Measurements from ENCODE around the gene GALNTL6. TPM values are rescaled to one million over a fixed set of nuclear protein-coding genes. Genes with fewer than 3 reads are reported as not detected.

The GALNTL6 gene
- total RNA-seq, 1 donor from 2014 or later: 0.10 TPM

GRCh38 chr4:172688534-172688933 lies 875.3 kb downstream of the GALNTL6 start:
- H3K27me3 Mint-ChIP-seq (ENCODE audit: unreplicated experiment): no peaks in the 10 kb centered on the region
- no peaks in the 10 kb centered on the region for H3K9me3 Mint-ChIP-seq (ENCODE audit: unreplicated experiment)
- no peak overlapping the region for H3K4me3 Mint-ChIP-seq (ENCODE audit: unreplicated experiment)
- H3K4me1 Mint-ChIP-seq (ENCODE audit: unreplicated experiment): no peaks in the 10 kb centered on the region
- no peak overlapping the region for H3K27ac Mint-ChIP-seq (ENCODE audit: unreplicated experiment)
- TF ChIP-seq CTCF (IDR thresholded peaks at IDR 0.05; ENCODE audit: unreplicated experiment): no peak
- H3K36me3 Mint-ChIP-seq (ENCODE audit: low read depth, unreplicated experiment): no peaks in the 10 kb centered on the region
- no peak for DNase-seq (ENCODE audit: low spot score)

- no peaks in the 10 kb centered on the region for H3K36me3 Mint-ChIP-seq (ENCODE audit: low read depth, unreplicated experiment)
- no peak for DNase-seq (ENCODE audit: low spot score)
- TF ChIP-seq CTCF (IDR thresholded peaks at IDR 0.05; ENCODE audit: unreplicated experiment): no peak
- no peaks in the 10 kb centered on the region for H3K27me3 Mint-ChIP-seq (ENCODE audit: unreplicated experiment)
- no peaks in the 10 kb centered on the region for H3K4me1 Mint-ChIP-seq (ENCODE audit: unreplicated experiment)
- no peak overlapping the region for H3K4me3 Mint-ChIP-seq (ENCODE audit: unreplicated experiment)
- H3K27ac Mint-ChIP-seq (ENCODE audit: unreplicated experiment): no peak overlapping the region
- no peaks in the 10 kb centered on the region for H3K9me3 Mint-ChIP-seq (ENCODE audit: unreplicated experiment)
These were observed 878.3 kb downstream of the GALNTL6 start for GRCh38 chr4:172691552-172691951.

GRCh38 chr4:172692701-172693100 lies 879.5 kb downstream of the GALNTL6 start:
- H3K36me3 Mint-ChIP-seq (ENCODE audit: low read depth, unreplicated experiment): no peaks in the 10 kb centered on the region
- no peak overlapping the region for H3K27ac Mint-ChIP-seq (ENCODE audit: unreplicated experiment)
- H3K9me3 Mint-ChIP-seq (ENCODE audit: unreplicated experiment): no peaks in the 10 kb centered on the region
- no peak overlapping the region for H3K4me3 Mint-ChIP-seq (ENCODE audit: unreplicated experiment)
- no peak for TF ChIP-seq CTCF (IDR thresholded peaks at IDR 0.05; ENCODE audit: unreplicated experiment)
- H3K4me1 Mint-ChIP-seq (ENCODE audit: unreplicated experiment): no peaks in the 10 kb centered on the region
- no peaks in the 10 kb centered on the region for H3K27me3 Mint-ChIP-seq (ENCODE audit: unreplicated experiment)
- no peak for DNase-seq (ENCODE audit: low spot score)

GRCh38 chr4:172698256-172698655 lies 885.1 kb downstream of the GALNTL6 start:
- Mint-ChIP-seq H3K27me3 (ENCODE audit: unreplicated experiment) (no peaks in the 10 kb centered on the region), H3K27ac (ENCODE audit: unreplicated experiment) (no peak overlapping the region), H3K36me3 (ENCODE audit: low read depth, unreplicated experiment) (no peaks in the 10 kb centered on the region), H3K9me3 (ENCODE audit: unreplicated experiment) (no peaks in the 10 kb centered on the region), H3K4me1 (ENCODE audit: unreplicated experiment) (no peaks in the 10 kb centered on the region), H3K4me3 (ENCODE audit: unreplicated experiment) (no peak overlapping the region)
- DNase-seq (ENCODE audit: low spot score): no peak
- no peak for TF ChIP-seq CTCF (IDR thresholded peaks at IDR 0.05; ENCODE audit: unreplicated experiment)

GRCh38 chr4:172705565-172705964 lies 892.4 kb downstream of the GALNTL6 start:
- no peak overlapping the region for H3K27ac Mint-ChIP-seq (ENCODE audit: unreplicated experiment)
- H3K4me3 Mint-ChIP-seq (ENCODE audit: unreplicated experiment): no peak overlapping the region
- no peaks in the 10 kb centered on the region for H3K4me1 Mint-ChIP-seq (ENCODE audit: unreplicated experiment)
- H3K27me3 Mint-ChIP-seq (ENCODE audit: unreplicated experiment): peaks cover 3% of the 10 kb centered on the region
- no peaks in the 10 kb centered on the region for H3K9me3 Mint-ChIP-seq (ENCODE audit: unreplicated experiment)
- no peaks in the 10 kb centered on the region for H3K36me3 Mint-ChIP-seq (ENCODE audit: low read depth, unreplicated experiment)
- no peak for DNase-seq (ENCODE audit: low spot score)
- TF ChIP-seq CTCF (IDR thresholded peaks at IDR 0.05; ENCODE audit: unreplicated experiment): no peak
